Naive B cell (primary cell): ENCODE measurements around the gene TRIP13. TPM values are rescaled to one million over a fixed set of nuclear protein-coding genes. Genes with fewer than 3 reads are reported as not detected.
A peak's percentile ranks its signal among the peaks of the same experiment; 100 is the strongest.
"Not testable (repeated sequence)": the region's sequence is repeated elsewhere in the genome, so short reads cannot be mapped to it uniquely, and the experiment has no call there.

Source experiments
- ATAC-seq, 2 donors: fragments of 150-1000 bp; cut with Tn5 transposase; 2 replicates each; pipeline ENCODE4 v1.10.0; 2021; ENCODE audit warnings: low read depth in 2 of 2, mild to moderate bottlenecking in 2 of 2, moderate library complexity in 2 of 2
- DNase-seq: peaks from one replicate; pipeline ENCODE4 v3.0.0; 2022
- H3K27ac Mint-ChIP-seq, 6 donors: one replicate each; pipeline ENCODE4 v1.8.0; 2020 to 2022; ENCODE audit warnings: mild to moderate bottlenecking in 6 of 6, mixed read lengths in 6 of 6, moderate library complexity in 5 of 6, inconsistent platforms in 2 of 6
- H3K27me3 Mint-ChIP-seq, 3 donors: one replicate each; pipeline ENCODE4 v1.8.0; 2021 to 2022; ENCODE audit warnings: mixed read lengths in 3 of 3, mild to moderate bottlenecking in 1 of 3
- H3K36me3 Mint-ChIP-seq, 2 donors: one replicate each; pipeline ENCODE4 v1.8.0; 2020 to 2022; ENCODE audit warnings: mixed read lengths in 2 of 2, inconsistent platforms in 1 of 2, mild to moderate bottlenecking in 1 of 2
- H3K4me1 Mint-ChIP-seq, 3 donors: one replicate each; pipeline ENCODE4 v1.8.0; 2020 to 2022; ENCODE audit warnings: mixed read lengths in 3 of 3, inconsistent platforms in 1 of 3, mild to moderate bottlenecking in 1 of 3, moderate library complexity in 1 of 3
- H3K4me3 Mint-ChIP-seq, 8 donors: one replicate each; pipeline ENCODE4 v1.8.0; 2020 to 2022; ENCODE audit warnings: mild to moderate bottlenecking in 8 of 8, mixed read lengths in 8 of 8, moderate library complexity in 8 of 8, inconsistent platforms in 2 of 8
- H3K9me3 Mint-ChIP-seq, 7 donors: one replicate each; pipeline ENCODE4 v1.8.0; 2020 to 2022; ENCODE audit warnings: mixed read lengths in 7 of 7, mild to moderate bottlenecking in 5 of 7, inconsistent platforms in 2 of 7, moderate library complexity in 1 of 7
- polyA plus RNA-seq, 6 donors: library from polyadenylated mRNA; unstranded; fragments of 300-500 nt; fragmentation: Illumina TruSeq; gene quantifications; one replicate each; pipeline ENCODE4 v1.2.3, GENCODE V29; 2021; ENCODE audit warnings: low read depth in 6 of 6

TRIP13 gene
- polyA plus RNA-seq, 6 donors from 2014 or later: 1.2 to 3.1 (median 1.8) TPM; not detected in 1

GRCh38 chr5:915946-916345, 23.3 kb downstream of the TRIP13 start:
- Mint-ChIP-seq H3K9me3 (no peaks in the 10 kb centered on the region), H3K27ac (no peak overlapping the region), H3K36me3 (peaks cover 0 to 4% of the 10 kb centered on the region in 2 donors), H3K4me3 (no peak overlapping the region), H3K4me1 (no peaks in the 10 kb centered on the region), H3K27me3 (no peaks in the 10 kb centered on the region)
- no peak for ATAC-seq
- no peak for DNase-seq

GRCh38 chr5:916441-917293, 24.0 kb downstream of the TRIP13 start:
- no peaks in the 10 kb centered on the region for H3K9me3 Mint-ChIP-seq
- no peaks in the 10 kb centered on the region for H3K27me3 Mint-ChIP-seq
- H3K36me3 Mint-ChIP-seq: peaks cover 0 to 4% of the 10 kb centered on the region in 2 donors
- ATAC-seq: no peak
- H3K4me3 Mint-ChIP-seq: no peak overlapping the region
- no peak for DNase-seq
- H3K4me1 Mint-ChIP-seq: no peaks in the 10 kb centered on the region
- H3K27ac Mint-ChIP-seq: no peak overlapping the region

GRCh38 chr5:918717-919116, 26.0 kb downstream of the TRIP13 start:
- DNase-seq, H3K4me3 Mint-ChIP-seq, ATAC-seq, H3K27me3 Mint-ChIP-seq, H3K27ac Mint-ChIP-seq, H3K9me3 Mint-ChIP-seq, H3K4me1 Mint-ChIP-seq, H3K36me3 Mint-ChIP-seq: not testable (repeated sequence)

- ATAC-seq (no peak), DNase-seq (no peak)
- Mint-ChIP-seq H3K9me3 (no peaks in the 10 kb centered on the region), H3K4me3 (no peak overlapping the region), H3K27me3 (peaks cover 0 to 5% (median 3%) of the 10 kb centered on the region in 3 donors), H3K27ac (no peak overlapping the region), H3K4me1 (no peaks in the 10 kb centered on the region), H3K36me3 (no peaks in the 10 kb centered on the region)
Measured at GRCh38 chr5:919356-920000, 26.8 kb downstream of the TRIP13 start.

GRCh38 chr5:920321-920720, 27.6 kb downstream of the TRIP13 start:
- Mint-ChIP-seq H3K9me3 (no peaks in the 10 kb centered on the region), H3K27me3 (peaks cover 8 to 12% (median 11%) of the 10 kb centered on the region in 3 donors), H3K4me1 (no peaks in the 10 kb centered on the region), H3K4me3 (no peak overlapping the region), H3K27ac (no peak overlapping the region), H3K36me3 (no peaks in the 10 kb centered on the region)
- DNase-seq: no peak
- no peak for ATAC-seq

GRCh38 chr5:921456-922435, 29.1 kb downstream of the TRIP13 start:
- H3K36me3 Mint-ChIP-seq: no peaks in the 10 kb centered on the region
- ATAC-seq (no peak), DNase-seq (no peak)
- peaks cover 0 to 6% (median 0%) of the 10 kb centered on the region in 3 donors for H3K4me1 Mint-ChIP-seq
- peak overlapping the region in 1 of 6 donors; percentile 73 for H3K27ac Mint-ChIP-seq
- H3K9me3 Mint-ChIP-seq: no peaks in the 10 kb centered on the region
- H3K4me3 Mint-ChIP-seq: no peak overlapping the region
- H3K27me3 Mint-ChIP-seq: peaks cover 20 to 25% (median 22%) of the 10 kb centered on the region in 3 donors

GRCh38 chr5:922436-923280, 30.0 kb downstream of the TRIP13 start:
- no peak overlapping the region for H3K4me3 Mint-ChIP-seq
- H3K27ac Mint-ChIP-seq: peak overlapping the region in 1 of 6 donors; percentile 73
- no peaks in the 10 kb centered on the region for H3K9me3 Mint-ChIP-seq
- DNase-seq (no peak), ATAC-seq (no peak)
- H3K4me1 Mint-ChIP-seq: peaks cover 0 to 7% (median 3%) of the 10 kb centered on the region in 3 donors
- H3K27me3 Mint-ChIP-seq: peaks cover 26 to 30% (median 28%) of the 10 kb centered on the region in 3 donors
- H3K36me3 Mint-ChIP-seq: no peaks in the 10 kb centered on the region

- DNase-seq (peak; percentile 64), ATAC-seq (peak; percentile 82 to 87)
- no peaks in the 10 kb centered on the region for H3K9me3 Mint-ChIP-seq
- H3K4me1 Mint-ChIP-seq: peaks cover 0 to 7% (median 3%) of the 10 kb centered on the region in 3 donors
- H3K27ac Mint-ChIP-seq: peak overlapping the region in 1 of 6 donors; percentile 48
- H3K4me3 Mint-ChIP-seq: no peak overlapping the region
- peaks cover 31 to 37% (median 36%) of the 10 kb centered on the region in 3 donors for H3K27me3 Mint-ChIP-seq
- no peaks in the 10 kb centered on the region for H3K36me3 Mint-ChIP-seq
Measured at GRCh38 chr5:923281-923873, 30.7 kb downstream of the TRIP13 start.

GRCh38 chr5:926417-927171, 33.9 kb downstream of the TRIP13 start:
- DNase-seq (peak; percentile 22), ATAC-seq (peak; percentile 68 to 81)
- Mint-ChIP-seq H3K4me1 (peaks cover 0 to 7% (median 3%) of the 10 kb centered on the region in 3 donors), H3K27ac (no peak overlapping the region), H3K4me3 (peak overlapping the region in 6 of 8 donors; percentile 3 to 71 (median 34)), H3K36me3 (no peaks in the 10 kb centered on the region), H3K9me3 (no peaks in the 10 kb centered on the region), H3K27me3 (peaks cover 46 to 58% (median 47%) of the 10 kb centered on the region in 3 donors)

- DNase-seq: no peak
- no peaks in the 10 kb centered on the region for H3K36me3 Mint-ChIP-seq
- peaks cover 0 to 7% (median 3%) of the 10 kb centered on the region in 3 donors for H3K4me1 Mint-ChIP-seq
- no peaks in the 10 kb centered on the region for H3K9me3 Mint-ChIP-seq
- no peak overlapping the region for H3K27ac Mint-ChIP-seq
- peaks cover 46 to 62% (median 53%) of the 10 kb centered on the region in 3 donors for H3K27me3 Mint-ChIP-seq
- ATAC-seq: no peak
- H3K4me3 Mint-ChIP-seq: peak overlapping the region in 5 of 8 donors; percentile 37 to 70 (median 41)
Measured at GRCh38 chr5:927172-928015, 34.7 kb downstream of the TRIP13 start.

GRCh38 chr5:929182-929581, 36.5 kb downstream of the TRIP13 start:
- not testable (repeated sequence) for H3K4me1 Mint-ChIP-seq, H3K27ac Mint-ChIP-seq, H3K36me3 Mint-ChIP-seq, H3K9me3 Mint-ChIP-seq, DNase-seq, ATAC-seq, H3K4me3 Mint-ChIP-seq
- H3K27me3 Mint-ChIP-seq: peaks cover 43 to 67% (median 50%) of the 10 kb centered on the region in 3 donors
